Measurements from ENCODE around the gene METTL3. TPM values are rescaled to one million over a fixed set of nuclear protein-coding genes. Genes with fewer than 3 reads are reported as not detected.

The METTL3 gene
- total and polyA plus RNA-seq, 2 of the 13 experiments (the other 11 are each of a cell fraction or from before 2014, with no cell fraction given): 123 to 130 TPM

- BruUV-seq (replicated peaks): TSS peak; percentile 63
- POLR2A ChIA-PET: interaction anchor here (1.2 to 4.7 kb wide), 13 partner anchors 10 to 358 kb away, joined by 4 to 211 read pairs (median 11); partner anchors contain the start of genes METTL3, RAB2B, SUPT16H and TOX4
- peaks cover 54% of the 10 kb centered on the region for H3K79me2 ChIP-seq (ENCODE audit: insufficient read depth, low read length)
- in situ Hi-C loops (cut with HindIII; ENCODE audit: extremely low pct_ligation_motif_present, low pct_unique_long_range_greater_than_20kb): no loop called here
- H3K9ac ChIP-seq (ENCODE audit: insufficient read depth, low read depth, low read length): peak overlapping the region; percentile 87
- peaks cover 10% of the 10 kb centered on the region for H4K20me1 ChIP-seq (ENCODE audit: insufficient read depth, low read length)
- peaks cover 44% of the 10 kb centered on the region for H3K4me1 ChIP-seq (ENCODE audit: insufficient read depth, low read length)
- CTCF ChIA-PET (ENCODE audit: low intra/inter-chr PET ratio, low total read pairs): interaction anchor here (1.9 kb wide), 1 partner anchor 22 kb away, joined by 19 read pairs; the partner anchor contains the start of genes RAB2B and TOX4
- peak; percentile 8 for FAIRE-seq
- no peaks in the 10 kb centered on the region; a peak in 1 of 5 replicates for H3K27me3 ChIP-seq (ENCODE audit: control insufficient read depth in 1 of 2, insufficient read depth in 2 of 2, low read length in 2 of 2)
- peak overlapping the region; percentile 96 for H3K27ac ChIP-seq (ENCODE audit: extremely low read length, insufficient read depth, low read length)
- H3K36me3 ChIP-seq (replicated peaks in 1 of 2; ENCODE audit: control insufficient read depth in 1 of 2, insufficient read depth in 2 of 2, low read length in 2 of 2): peaks cover 1 to 4% of the 10 kb centered on the region in 2 experiments; a peak in 2 of 5 replicates
- peak overlapping the region; percentile 93 for H3K4me2 ChIP-seq (ENCODE audit: low read depth, low read length)
- peak; percentile 11 for ATAC-seq
- intact Hi-C loops (cut with micrococcal nuclease; ENCODE audit: unreplicated experiment): loop anchor here (5.0 kb wide), 1 partner anchor 42 kb away; no protein-coding TSS in a partner anchor
- no peaks in the 10 kb centered on the region for H3K9me3 ChIP-seq (ENCODE audit: low read length)
- no peak overlapping the region for H2AFZ ChIP-seq (ENCODE audit: low read length)
- H3K4me3 ChIP-seq (replicated peaks in 1 of 3; ENCODE audit: insufficient read depth in 1 of 3, low read depth in 2 of 3, low read length in 3 of 3): peak overlapping the region; percentile 90 to 95 (median 93)
- 3% methylated on average over 15 of the region's 15 CpGs for whole genome bisulfite sequencing (ENCODE audit: low lambda C conversion rate)
- DNase-seq (ENCODE audit: low spot score): peak; percentile 33
- TF ChIP-seq E2F2 (CRISPR knock-in tag; IDR thresholded peaks at IDR 0.05; ENCODE audit: borderline replicate concordance) (0 out of 2 replicates have a peak, but pooled peaks have one; percentile 20), THAP7 (CRISPR knock-in tag; IDR thresholded peaks at IDR 0.05) (0 out of 2 replicates have a peak, but pooled peaks have one; percentile 51), ZNF678 (CRISPR knock-in tag; IDR thresholded peaks at IDR 0.05) (peak; percentile 7; the same call in 1 of the 2 replicates), KMT2A (CRISPR knock-in tag; IDR thresholded peaks at IDR 0.05) (0 out of 2 replicates have a peak, but pooled peaks have one; percentile 18), TGIF2 (CRISPR knock-in tag; IDR thresholded peaks at IDR 0.05) (peak; percentile 27; the same call in 1 of the 2 replicates), ZMAT3 (CRISPR knock-in tag; conservative IDR thresholded peaks at IDR 0.05) (peak; percentile 30; the same call in 1 of the 2 replicates), CHD4 (IDR thresholded peaks at IDR 0.05; ENCODE audit: borderline replicate concordance, low read length) (0 out of 2 replicates have a peak, but pooled peaks have one; percentile 8), ZSCAN25 (CRISPR knock-in tag; IDR thresholded peaks at IDR 0.05) (no peak), HHEX (CRISPR knock-in tag; IDR thresholded peaks at IDR 0.05) (0 out of 2 replicates have a peak, but pooled peaks have one; percentile 36), XRCC5 (optimal IDR thresholded peaks at IDR 0.05; ENCODE audit: low read length) (peak; percentile 15), ZNF333 (CRISPR knock-in tag; IDR thresholded peaks at IDR 0.05; ENCODE audit: borderline replicate concordance) (no peak), SAP130 (CRISPR knock-in tag; IDR thresholded peaks at IDR 0.05; ENCODE audit: low read depth) (peak; percentile 20; the same call in 1 of the 2 replicates), HNF1B (CRISPR knock-in tag; IDR thresholded peaks at IDR 0.05) (no peak), ZBTB3 (CRISPR knock-in tag; IDR thresholded peaks at IDR 0.05; ENCODE audit: borderline replicate concordance, low read depth) (0 out of 2 replicates have a peak, but pooled peaks have one; percentile 6), SAFB2 (CRISPR knock-in tag; IDR thresholded peaks at IDR 0.05; ENCODE audit: borderline replicate concordance, low read depth) (no peak), ZNF879 (CRISPR knock-in tag; IDR thresholded peaks at IDR 0.05) (0 out of 2 replicates have a peak, but pooled peaks have one; percentile 61), RXRB (CRISPR knock-in tag; IDR thresholded peaks at IDR 0.05; ENCODE audit: borderline replicate concordance) (0 out of 2 replicates have a peak, but pooled peaks have one; percentile 9)
These were observed 56.1 kb downstream of the METTL3 start for GRCh38 chr14:21454843-21455544.
